PFSK-1 (cell line): ENCODE data around the gene TEX10.

ENCODE experiments used
- FOXP2 ChIP-seq: optimal IDR thresholded peaks from 2 replicates; pipeline ENCODE3; 2011; ENCODE audit warnings: borderline replicate concordance, control low read depth, inconsistent platforms; ENCODE audit not compliant: insufficient read depth; ENCODE audit errors: extremely low read length, extremely low read depth
- POLR2AphosphoS5 ChIP-seq: IDR thresholded peaks from 2 replicates; pipeline ENCODE4 v1.6.1; 2012; ENCODE audit warnings: low read depth, mild to moderate bottlenecking, control low read depth, low read length, moderate library complexity
- REST ChIP-seq, 2 experiments: IDR thresholded peaks; 2 replicates each; pipeline versions ENCODE4 v1.6.1 to v1.8.0; 2011 to 2012; ENCODE audit warnings: low read depth in 2 of 2, low read length in 2 of 2, control low read depth in 1 of 2, inconsistent platforms in 1 of 2, mild to moderate bottlenecking in 1 of 2, moderate library complexity in 1 of 2; ENCODE audit not compliant: insufficient read depth in 1 of 2
- SIN3A ChIP-seq: IDR thresholded peaks from 2 replicates; pipeline ENCODE4 v1.6.1; 2012; ENCODE audit warnings: mild to moderate bottlenecking, low read length, moderate library complexity, borderline replicate concordance; ENCODE audit not compliant: insufficient read depth
- TAF1 ChIP-seq: IDR thresholded peaks from 2 replicates; pipeline ENCODE4 v1.6.1; 2012; ENCODE audit warnings: low read length, control low read depth, borderline replicate concordance; ENCODE audit not compliant: insufficient read depth

Gene TEX10

GRCh38 chr9:100372648-100373047 lies 19.9 kb upstream of the TEX10 start:
- TF ChIP-seq TAF1 (no peak), REST (IDR thresholded peaks at IDR 0.05; ENCODE audit: insufficient read depth in 1 of 2, low read depth in 2 of 2, low read length in 2 of 2) (no peak)

DNA sequence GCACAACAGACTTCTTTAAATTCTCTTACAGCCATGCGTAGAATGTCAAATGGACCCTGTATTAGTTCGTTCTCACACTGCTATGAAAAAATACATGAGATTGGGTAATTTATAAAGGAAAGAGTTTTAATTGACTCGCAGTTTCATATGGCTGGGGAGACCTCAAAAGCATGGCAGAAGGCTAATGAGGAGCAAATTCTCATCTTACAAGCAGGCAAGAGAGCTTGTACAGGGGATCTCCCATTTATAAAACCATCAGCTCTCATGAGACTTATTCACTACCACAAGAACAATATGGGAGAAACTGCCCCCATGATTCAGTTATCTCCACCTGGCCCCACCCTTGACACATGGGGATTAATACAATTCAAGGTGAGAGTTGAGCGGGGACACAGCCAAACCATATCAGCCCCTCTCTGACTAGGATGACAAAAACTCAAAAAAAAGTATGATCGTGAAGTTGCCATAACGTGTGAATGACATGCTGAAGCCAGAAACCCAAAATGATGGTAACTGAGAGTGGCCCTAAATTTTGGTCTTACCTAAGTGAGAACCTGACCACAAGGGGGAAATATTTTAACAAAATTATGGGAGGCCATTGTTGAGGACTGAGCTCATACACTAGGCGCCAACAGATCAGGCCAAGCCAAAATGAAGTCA lies 17.5 kb upstream of the TEX10 start:
- TF ChIP-seq TAF1 (no peak), FOXP2 (no peak), SIN3A (no peak), REST (IDR thresholded peaks at IDR 0.05; ENCODE audit: insufficient read depth in 1 of 2, low read depth in 2 of 2, low read length in 2 of 2) (no peak), POLR2AphosphoS5 (no peak)

DNA sequence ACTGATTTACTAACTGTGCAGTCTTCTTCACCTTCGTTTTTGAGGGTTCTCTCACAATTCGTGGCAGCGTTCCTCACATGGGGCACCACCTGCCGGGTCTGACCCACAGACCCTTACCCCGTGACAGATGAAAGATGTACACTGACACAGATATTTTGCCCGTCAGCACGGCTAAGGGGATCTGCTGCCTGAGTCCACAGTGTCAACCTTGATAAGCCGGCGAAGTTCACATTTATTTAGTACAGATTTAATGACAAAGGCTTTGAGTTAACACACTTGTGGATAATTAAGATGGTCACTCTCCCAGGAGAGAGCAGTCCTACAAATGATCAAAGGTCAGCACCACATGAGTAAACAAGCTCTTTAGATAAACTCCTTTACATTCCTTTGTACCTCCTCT lies 15.9 kb upstream of the TEX10 start:
- TF ChIP-seq SIN3A: no peak
- TF ChIP-seq REST (IDR thresholded peaks at IDR 0.05; ENCODE audit: insufficient read depth in 1 of 2, low read depth in 2 of 2, low read length in 2 of 2): no peak
- no peak for TF ChIP-seq FOXP2
- TF ChIP-seq POLR2AphosphoS5: no peak
- no peak for TF ChIP-seq TAF1

DNA sequence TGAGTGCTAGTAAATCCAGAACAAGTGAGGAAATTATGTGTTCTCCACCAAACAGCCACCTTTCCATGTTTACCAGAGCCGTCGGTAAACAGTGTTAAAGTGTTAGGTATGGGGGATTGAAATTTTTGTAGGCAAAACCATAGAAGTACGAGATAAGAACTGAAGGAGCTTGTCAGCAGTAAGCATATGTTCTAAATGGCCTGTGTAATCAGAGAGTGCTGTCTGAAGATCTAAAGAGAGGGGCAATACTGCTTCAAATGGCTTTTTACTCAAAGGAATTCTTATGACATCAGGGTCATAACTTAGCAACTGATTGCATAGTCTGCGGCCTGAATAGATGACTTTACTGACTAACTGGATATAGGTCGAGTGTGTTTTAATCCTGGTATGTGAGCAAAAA lies 13.4 kb upstream of the TEX10 start:
- TF ChIP-seq REST (IDR thresholded peaks at IDR 0.05; ENCODE audit: insufficient read depth in 1 of 2, low read depth in 2 of 2, low read length in 2 of 2) (no peak), SIN3A (no peak)

GRCh38 chr9:100364013-100364412 lies 11.3 kb upstream of the TEX10 start:
- TF ChIP-seq FOXP2: no peak
- TF ChIP-seq REST (IDR thresholded peaks at IDR 0.05; ENCODE audit: insufficient read depth in 1 of 2, low read depth in 2 of 2, low read length in 2 of 2): no peak
- no peak for TF ChIP-seq POLR2AphosphoS5
- no peak for TF ChIP-seq SIN3A
- no peak for TF ChIP-seq TAF1
